Activated CD8-positive, alpha-beta memory T cell treated with anti-CD3 and anti-CD28 coated beads for 48 hours (primary cell): ENCODE measurements around the gene FAM98A.

ENCODE experiments used
- DNase-seq, 3 experiments: peaks; one replicate each; pipeline ENCODE4 v3.0.0-alpha.2; 2020; ENCODE audit warnings: low read depth in 2 of 3, low spot score in 2 of 3

Gene FAM98A

DNA sequence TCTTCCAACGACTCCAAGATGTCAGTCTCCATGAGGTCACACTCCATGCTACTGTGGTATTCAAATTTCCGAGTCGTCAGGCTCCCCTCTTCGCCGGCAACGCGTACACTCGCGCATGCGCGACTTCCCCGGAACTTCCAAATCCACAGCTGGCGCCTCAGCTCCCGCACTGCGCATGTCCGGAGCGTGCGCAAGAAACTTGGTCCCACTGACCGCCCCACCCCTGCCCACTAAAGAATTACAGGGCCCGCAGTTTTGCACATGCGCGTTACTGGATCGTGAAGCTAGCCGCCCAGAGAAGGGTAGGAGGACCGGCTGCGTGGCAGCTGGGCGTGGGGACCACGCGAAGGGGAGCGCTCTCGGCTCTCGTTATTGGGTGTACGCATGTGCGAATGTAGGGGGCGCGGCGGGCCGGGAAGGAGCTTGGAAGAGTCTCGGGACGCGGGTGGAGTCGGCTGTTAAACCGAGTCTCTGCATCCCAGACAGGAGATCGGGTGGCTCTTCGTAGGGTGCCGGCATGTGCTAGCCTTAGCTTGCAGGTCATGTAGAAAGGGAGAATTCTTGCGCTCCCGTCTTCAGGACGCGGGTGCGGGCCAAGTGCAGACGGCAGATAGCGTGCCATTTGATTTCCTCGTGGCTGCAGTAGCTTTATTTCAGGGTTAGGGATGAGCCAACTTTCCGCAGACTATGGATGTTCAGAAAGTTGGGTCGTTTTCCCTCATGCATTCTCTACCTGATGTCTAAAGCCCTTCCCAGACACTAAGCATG is at the start of gene FAM98A:
FAM98A (minus strand) TSS at position 125 of the 768 bp plus-strand sequence; CDS start at position 47, 78 bp downstream.
- DNase-seq: peak; percentile 89 to 99 (median 98)

DNA sequence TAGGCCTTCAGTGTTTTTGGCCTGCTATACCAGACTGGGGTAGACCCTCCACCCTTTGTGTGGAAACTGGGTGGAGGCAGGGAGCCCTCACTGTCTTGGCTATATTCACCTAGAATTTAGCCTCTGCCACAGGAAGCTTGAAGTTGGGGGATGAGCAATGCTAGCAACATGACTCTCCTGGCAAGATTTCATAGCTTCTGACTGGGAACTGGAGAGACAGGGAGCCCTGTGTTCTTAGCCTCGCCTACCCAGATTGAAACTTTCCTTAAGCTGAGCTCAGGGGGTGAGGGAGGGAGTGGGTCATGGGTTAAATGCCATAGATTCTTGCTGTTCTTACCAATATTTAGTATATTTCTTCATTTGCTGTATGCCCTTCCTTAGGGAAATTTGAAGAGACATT is 46.8 kb upstream of the FAM98A start:
- DNase-seq: no peak

DNA sequence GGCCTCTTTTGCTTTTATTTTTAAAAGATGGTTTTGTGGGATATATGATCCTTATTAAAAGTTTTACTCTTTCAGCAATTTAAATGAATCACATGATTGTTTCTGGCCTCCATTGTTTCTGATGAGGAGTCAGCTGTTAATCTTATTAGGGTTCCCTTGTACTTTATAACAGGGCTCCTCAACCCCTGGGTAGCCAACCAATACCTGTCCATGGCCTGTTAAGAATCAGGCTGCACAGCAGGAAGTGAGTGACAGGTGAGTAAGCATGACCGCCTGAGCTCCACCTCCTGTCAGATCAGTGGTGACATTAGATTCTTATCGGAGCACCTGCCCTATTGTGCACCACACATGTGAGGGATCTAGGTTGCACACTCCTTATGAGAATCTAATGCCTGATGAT is 45.1 kb upstream of the FAM98A start:
- DNase-seq: no peak

DNA sequence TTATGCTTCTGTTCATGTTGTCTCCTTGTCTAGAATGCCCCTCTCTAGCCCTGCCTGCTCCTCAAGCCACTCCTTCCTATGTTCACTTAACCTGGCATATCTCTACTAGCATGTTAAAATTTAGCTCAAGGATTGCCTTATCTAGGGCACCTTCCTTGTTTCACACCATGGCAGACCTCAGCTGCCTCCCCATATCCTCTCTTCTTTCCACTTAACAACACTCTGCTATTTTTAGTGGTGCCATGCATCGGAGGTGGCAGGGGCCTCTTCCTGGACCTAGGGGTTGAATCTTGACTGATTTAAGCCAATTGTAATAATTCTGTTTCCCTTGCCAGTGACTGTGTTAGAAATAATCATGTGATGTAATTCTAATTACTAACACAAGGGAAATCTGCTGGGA is 36.9 kb upstream of the FAM98A start:
- no peak for DNase-seq

DNA sequence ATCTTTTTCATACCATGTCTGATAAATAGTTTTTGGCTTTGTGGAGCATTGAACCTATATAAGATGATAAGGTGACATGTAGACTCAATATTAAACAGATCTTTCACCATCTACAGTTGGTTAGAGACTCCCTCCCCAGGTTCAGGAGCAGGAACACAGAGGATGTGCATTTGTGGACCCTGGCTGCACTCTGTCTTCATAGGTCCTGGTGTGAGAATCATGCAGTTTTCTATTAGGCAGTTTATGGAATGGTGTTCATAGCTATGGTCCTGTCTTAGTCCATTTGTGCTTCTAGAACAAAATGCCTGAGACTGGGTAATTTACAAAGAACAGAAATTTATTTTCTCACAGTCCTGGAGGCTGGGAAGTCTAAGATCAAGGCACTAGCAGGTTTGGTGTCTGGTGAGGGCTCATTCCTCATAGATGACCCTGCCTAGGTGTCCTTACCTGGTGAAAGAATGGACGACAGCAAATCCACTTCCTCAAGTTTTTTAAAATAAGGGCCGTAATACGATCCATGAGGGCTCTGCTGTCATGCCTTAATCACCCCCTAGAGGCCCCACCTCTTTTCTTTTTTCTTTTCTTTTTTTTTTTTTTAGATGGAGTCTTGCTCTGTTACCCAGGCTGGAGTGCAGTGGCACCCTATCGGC is 35.3 kb upstream of the FAM98A start:
- no peak for DNase-seq

DNA sequence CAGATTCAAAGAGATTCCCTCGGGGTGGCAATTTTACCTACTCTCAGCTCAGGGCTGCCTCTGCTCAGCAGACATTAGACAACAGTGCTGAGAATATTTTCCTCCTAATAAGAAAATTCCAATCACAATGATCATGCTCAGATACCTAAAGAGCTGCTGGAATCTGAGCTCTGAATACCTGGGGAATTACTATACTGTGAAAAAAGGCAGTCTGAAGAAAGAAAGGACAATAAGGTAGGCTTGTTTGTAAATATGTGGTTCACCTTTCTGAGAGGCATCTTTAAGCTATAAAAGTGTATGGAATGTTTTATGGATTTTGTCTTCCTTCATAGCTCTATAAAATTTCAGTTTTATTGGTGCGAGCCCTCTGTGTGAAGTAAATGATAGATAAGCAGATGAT is 34.2 kb upstream of the FAM98A start:
- no peak for DNase-seq

DNA sequence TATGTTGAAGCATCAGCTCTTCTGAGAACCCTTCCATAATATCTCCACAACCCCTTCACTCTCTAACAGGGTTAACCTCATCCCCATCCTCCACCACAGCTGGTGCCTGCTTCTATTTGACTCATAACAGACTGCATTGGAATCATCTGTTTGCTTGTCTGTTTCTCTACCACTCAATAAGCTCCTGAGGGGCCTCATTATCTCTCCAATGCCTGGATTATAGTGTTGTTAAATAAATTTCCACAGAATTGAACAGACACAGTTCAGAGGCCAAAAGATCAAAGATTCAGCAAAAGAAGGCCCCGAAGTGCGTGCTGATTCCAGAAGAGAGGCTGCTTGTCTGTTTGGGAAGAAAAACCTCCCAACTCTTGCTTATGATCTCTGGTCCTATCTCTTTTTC is 33.7 kb upstream of the FAM98A start:
- no peak for DNase-seq

DNA sequence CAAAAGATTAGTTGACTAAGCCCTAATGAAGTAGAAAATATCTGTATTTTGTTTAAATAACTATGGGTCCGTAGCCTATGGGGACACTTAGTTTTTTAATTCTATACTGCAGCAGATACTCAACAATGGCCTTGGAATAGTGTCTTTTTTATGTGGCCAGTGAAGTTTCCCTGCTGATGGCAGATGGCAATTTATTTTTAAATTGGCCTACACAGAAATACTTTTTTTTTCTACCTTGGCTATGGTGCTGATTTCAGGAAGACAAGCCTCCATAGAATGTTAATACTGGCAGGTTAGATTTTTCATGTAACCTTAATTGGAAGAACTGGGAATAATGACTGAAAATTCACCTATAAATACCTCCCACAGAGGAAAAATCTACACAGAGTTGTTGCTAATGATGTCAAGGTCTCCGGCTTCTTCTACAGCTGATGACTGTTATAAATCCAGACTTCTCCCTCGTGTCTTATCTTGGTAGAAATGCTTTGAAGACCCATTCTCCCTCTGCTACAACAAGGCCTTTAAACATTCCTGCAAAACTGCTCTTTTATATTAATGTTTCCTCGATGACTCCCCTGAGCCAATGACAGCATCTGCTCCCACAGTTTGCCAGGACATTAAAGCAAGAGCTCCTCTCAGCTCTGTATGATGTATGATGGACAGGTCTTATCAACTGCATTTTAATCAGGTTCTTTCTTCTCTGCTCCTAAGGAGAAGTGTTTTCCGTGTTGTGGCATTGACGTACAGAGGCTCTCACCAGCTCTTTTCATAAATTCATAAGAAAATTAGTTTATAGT is 29.1 kb upstream of the FAM98A start:
- DNase-seq: no peak

DNA sequence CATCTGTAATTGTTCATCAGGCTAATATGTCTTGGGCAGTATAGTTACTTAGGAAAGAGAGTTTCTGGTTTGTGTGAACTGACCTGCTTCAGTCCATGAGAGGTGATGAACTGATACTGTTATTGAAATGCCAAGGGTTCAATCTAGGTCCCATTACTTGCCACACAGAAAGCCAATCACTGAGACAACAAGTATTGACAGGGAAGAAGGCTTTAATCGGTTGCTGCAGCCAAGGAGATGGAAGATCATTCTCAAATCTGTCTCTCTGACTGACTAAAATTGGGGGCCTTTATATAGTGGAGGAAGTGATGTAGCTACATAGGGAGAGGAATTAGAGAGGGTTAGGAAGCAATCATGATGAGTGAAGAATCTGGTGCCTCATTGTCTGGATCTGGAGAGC is 19.9 kb upstream of the FAM98A start:
- no peak for DNase-seq

DNA sequence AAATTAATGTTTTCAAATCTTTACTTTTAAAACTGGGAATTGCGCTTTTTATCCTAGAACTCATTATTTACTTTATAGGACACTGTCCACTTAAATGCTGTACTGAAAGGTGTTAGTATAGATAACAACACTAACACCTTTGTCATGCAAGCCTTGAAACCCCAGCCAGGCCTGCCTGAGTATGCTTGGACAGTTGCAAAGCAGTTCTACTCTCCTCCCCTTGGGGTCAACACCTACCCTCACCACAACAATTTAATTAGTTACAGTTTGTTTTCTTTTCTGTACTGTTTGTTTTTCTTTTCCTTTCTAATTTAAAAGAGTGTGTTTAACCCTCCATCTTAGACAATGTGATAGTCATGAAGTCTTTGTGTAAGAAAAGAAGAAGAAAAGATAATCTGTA is 18.9 kb upstream of the FAM98A start:
- no peak for DNase-seq

DNA sequence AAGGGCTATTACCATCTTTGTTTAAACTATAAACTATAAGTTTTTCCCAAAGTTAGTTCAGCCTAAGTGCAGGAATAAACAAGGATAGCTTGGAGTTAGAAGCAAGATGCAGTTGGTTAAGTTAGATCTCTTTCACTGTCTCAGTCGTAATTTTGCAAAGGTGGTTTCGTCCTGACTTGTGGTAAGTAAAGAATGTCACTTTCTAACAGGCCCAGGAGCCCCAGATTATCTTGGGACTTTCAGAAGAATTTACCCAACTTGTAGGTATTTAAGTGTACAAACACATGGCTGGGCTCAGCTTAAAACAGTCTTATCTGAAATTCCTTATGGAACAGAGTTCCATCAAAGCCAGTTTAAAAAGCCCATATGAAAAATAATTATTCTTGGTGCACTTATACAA is 18.3 kb upstream of the FAM98A start:
- no peak for DNase-seq

DNA sequence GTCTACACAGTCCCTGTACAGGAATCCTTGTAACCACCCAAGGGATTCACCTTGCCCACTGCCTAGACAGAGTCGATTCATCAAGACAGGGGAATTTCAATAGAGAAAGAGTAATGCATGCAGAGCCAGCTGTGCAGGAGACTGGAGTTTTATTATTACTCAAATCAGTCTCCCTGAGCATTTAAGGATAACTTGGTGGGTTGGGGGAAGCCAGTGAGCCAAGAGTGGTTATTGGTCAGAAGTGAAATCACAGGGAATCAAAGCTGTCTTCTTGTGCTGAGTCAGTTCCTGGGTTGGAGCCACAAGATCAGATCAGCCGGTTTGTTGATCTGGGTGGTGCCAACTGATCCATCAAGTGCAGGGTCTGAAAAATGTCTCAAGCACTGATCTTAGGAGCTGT is 17.8 kb upstream of the FAM98A start:
- DNase-seq: no peak

DNA sequence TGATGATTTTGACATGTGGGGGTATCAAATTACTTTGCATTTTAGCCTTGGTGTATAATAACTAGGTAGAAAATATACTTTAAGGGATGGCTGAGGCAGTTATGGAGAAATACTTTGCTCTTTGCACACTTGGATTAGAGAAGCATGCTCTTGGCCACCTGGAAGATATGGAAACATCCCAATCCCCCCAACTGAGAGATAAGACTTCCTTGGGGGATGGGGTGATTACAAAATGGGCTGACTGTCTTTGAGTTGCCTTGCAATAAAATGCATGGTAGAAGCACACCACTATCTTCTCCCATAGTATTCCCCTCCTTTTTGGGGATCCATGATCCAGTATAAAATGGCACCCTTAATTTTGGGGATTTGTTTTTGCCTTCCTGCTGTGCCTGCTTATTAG is 15.1 kb upstream of the FAM98A start:
- no peak for DNase-seq

DNA sequence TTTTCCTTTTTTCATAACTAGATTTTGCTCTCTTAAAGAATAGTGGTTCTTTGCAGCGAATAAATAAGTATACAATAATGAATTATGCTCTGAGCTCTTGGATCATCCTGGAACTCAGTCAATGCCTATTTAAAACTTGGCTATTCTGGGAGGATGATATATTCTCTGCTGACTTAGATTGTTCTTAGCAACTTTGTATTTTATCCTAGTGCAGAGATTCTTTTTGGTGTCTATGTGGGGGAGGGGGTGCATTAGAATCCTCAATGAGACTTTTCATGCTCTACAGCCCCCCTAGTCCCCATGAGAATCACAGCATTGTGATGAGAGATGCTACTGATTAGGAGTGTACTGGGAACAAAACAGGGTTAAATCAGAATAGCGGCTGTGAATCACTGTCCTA is 8.8 kb upstream of the FAM98A start:
- DNase-seq: no peak

DNA sequence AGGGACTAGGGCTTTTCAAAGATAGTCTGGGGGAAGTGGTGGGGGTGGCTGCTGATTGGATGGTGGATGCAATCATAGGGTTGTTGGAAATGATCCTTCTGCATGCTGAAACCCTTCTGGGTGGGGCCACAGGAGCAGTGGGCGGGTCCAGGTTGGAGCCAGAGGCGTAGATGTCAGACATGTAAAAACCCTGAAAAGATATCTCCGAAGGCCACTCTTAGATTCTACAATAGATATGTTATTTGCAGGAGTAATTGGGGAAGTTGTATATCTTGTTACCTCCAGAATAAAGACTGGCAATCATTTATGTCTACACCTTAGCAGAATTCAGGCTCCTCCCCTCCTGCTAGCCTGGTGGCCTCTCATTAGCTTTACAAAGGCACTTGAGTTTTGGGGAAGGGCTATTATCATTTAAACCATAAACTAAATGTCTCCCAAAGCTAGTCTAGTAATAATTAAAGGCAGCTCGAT is 8.2 kb upstream of the FAM98A start:
- no peak for DNase-seq

DNA sequence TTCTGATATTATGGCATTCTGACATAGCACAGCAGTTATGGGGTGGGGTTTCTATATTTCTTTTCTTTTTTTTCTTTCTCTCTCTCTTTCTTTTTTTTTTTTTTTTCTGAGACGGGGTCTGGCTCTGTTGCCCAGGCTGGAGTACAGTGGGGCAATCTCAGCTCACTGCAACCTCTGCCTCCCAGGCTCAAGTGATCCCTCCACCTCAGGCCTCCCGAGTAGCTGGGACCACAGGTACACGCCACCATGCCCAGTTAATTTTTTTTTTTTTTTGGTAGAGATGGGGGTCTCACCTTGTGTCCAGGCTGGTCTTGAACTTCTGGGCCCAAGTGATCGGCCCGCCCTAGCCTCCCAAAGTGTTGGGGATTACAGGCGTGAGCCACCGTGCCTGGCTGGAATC is 7.5 kb upstream of the FAM98A start:
- DNase-seq: no peak

DNA sequence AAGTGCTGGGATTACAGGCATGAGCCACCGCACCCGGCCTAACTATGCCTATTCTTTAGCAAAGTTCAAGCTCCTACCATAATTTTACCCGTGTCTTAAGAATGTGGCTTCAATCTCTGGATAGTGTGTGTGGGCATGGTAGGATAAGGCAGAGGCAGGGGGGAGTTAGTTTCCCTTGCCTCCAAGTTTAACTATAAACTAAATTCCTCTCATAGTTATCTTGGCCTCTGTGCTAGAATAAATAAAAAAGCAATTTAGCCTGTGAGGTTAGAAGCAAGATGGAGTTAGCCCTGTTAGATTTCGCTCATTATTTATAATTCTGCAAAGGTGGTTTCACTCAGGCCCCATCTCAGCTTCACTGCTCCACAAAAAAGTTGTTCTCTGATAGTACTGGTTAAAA is 7.0 kb upstream of the FAM98A start:
- no peak for DNase-seq

DNA sequence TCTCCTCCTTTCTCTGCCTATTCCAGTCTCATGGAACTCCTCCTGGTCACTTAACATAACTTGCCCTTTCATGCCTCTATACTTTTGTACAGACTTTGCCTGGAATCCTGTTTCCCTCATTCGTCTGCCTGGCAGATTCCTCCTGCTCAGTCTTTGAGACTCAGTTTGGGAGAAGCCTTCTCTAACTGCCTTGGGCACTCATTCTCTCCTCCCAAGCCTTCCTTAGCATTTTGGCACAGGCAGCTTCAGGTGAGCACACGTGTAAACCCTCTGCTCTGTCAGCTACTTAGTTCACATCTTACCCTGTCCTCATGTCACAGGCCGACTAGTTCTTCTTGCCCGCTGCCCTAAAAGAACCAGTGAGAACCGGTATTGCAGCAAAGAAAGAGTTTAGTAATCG is 6.0 kb upstream of the FAM98A start:
- DNase-seq: no peak

DNA sequence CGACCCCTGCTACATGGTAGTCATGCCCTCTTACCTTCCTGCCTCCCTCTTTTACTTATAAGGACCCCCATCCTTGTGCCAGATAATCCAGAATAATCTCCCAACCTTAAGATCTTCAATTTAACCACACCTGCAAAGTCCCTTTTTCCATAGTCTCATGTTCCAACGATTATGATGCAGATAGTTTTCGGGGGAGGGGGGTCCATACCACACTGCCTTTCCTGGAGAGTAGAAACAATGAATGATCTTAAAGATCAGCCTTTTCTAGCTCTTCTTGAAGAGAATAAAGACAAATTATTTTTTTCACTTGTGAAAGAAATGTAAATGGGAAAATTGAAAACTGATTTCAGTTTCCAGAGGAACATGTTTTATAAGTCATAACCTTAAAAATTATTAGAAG is 4.3 kb upstream of the FAM98A start:
- no peak for DNase-seq

DNA sequence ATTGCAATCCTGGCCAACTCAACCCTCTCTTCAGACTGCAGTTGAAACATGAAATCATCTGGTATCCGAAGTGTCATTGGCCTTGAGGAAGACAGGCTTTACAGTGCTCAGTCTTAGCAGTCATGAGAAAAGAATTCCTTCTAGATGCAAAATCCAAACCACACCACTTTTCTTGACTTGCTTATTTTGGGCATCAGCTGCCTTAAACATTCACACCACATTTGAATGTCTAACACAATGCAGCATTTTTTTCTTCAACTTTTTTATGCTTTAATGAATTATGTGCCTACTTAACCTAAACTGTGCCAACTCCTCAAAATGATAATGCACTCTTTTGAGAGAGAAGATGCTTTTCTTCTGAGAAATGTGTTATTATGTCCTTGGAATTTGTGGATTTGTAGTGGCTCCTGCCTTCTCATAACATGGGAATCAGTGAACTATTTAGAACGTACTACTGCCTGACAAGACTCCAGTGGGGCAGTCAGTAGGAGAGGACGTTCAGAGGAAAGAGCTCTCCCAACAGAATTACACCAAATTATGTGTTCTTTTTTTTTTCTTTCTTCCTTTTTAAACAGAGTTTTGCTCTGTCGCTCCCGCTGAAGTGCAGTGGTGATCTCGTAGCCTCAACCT is 3.2 kb upstream of the FAM98A start:
- no peak for DNase-seq

DNA sequence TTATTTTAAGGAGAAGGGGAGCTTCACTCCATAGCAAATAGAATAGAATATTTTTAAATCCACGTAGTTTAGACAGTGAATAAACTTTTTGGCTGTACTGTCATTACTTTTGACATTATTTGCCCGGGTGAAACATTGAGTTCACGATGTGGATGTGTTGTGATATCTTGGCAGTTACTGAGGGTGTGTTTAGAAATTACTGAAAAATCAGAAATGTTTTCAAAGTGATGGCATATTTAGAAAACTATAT is 769 bp upstream of the FAM98A start:
- no peak for DNase-seq
